Heart right ventricle (tissue), 16 donors: ENCODE data around the gene HAAO. TPM values are rescaled to one million over a fixed set of nuclear protein-coding genes. Genes with fewer than 3 reads are reported as not detected.

Experiments
- ATAC-seq, 8 donors: fragments of 200-7000 bp; cut with Tn5 transposase; one replicate each; pipeline ENCODE4 v1.9.1; 2020; ENCODE audit warnings: mild to moderate bottlenecking in 8 of 8, moderate library complexity in 8 of 8, moderate number of reproducible peaks in 1 of 8
- DNase-seq, 2 donors: peaks; one replicate each; pipeline ENCODE4 v3.0.0-alpha.2; 2020
- H3K27ac ChIP-seq, 10 donors: fragments of 200-600 bp; sonication (generic) in 2 of 10; one replicate each; pipeline versions ENCODE4 v1.5.0 to v1.8.0; 2020 to 2022; ENCODE audit warnings: mild to moderate bottlenecking in 3 of 10
- H3K27me3 ChIP-seq, 7 donors: fragments of 200-600 bp; one replicate each; pipeline ENCODE4 v1.8.0; 2021 to 2022; ENCODE audit warnings: mild to moderate bottlenecking in 2 of 7
- H3K36me3 ChIP-seq, 9 donors: fragments of 200-600 bp; sonication (generic) in 1 of 9; one replicate each; pipeline versions ENCODE4 v1.5.0 to v1.8.0; 2020 to 2022; ENCODE audit warnings: mild to moderate bottlenecking in 2 of 9
- H3K4me1 ChIP-seq, 9 donors: fragments of 200-600 bp; sonication (generic) in 1 of 9; one replicate each; pipeline versions ENCODE4 v1.5.0 to v1.8.0; 2020 to 2022; ENCODE audit warnings: mild to moderate bottlenecking in 4 of 9
- H3K4me3 ChIP-seq, 10 donors: fragments of 200-600 bp; sonication (generic) in 2 of 10; one replicate each; pipeline versions ENCODE4 v1.5.0 to v1.8.0; 2020 to 2022; ENCODE audit warnings: mild to moderate bottlenecking in 7 of 10, moderate library complexity in 2 of 10
- H3K9me3 ChIP-seq, 11 donors: fragments of 200-600 bp in 10 of 11; sonication (generic) in 2 of 11; one replicate each; pipeline versions ENCODE4 v1.5.0 to v1.8.0; 2013 to 2022; ENCODE audit warnings: mild to moderate bottlenecking in 2 of 11, control low read depth in 1 of 11, moderate library complexity in 1 of 11
- WGBS, 2 donors: extraction: QIAGEN DNeasy Blood & Tissue Kit; methylation state at CpG; one replicate each; pipeline ENCODE4 v1.1.7; 2013; ENCODE audit warnings: inconsistent platforms in 1 of 2; 5-methylcytosine and 5-hydroxymethylcytosine counted together
- intact Hi-C, 10 donors: fragments of 100-400 bp; cut with DNase I; formaldehyde crosslinking; loops; one replicate each; pipeline versions ENCODE4 v1.11.1 to v1.14.2; 2022
- polyA plus RNA-seq, 2 donors: library from polyadenylated mRNA; stranded (reverse); fragments of 200-250 nt; gene quantifications; one replicate each; pipeline ENCODE4 v1.2.3, GENCODE V29; 2013
- total RNA-seq, 10 donors: library from RNA; stranded (reverse); fragmentation: NEBNext Ultra II Directional in 3 of 10; extraction: Animal tissue kit (Norgen Biotek cat#: 25700) in 3 of 10; gene quantifications; one replicate each; pipeline versions ENCODE4 v1.2.1 to v1.2.4, GENCODE V29; 2021 to 2023
- TF ChIP-seq, protein P1 (sequence below), 9 donors: fragments of 200-600 bp; sonication (generic) in 2 of 9; IDR thresholded peaks; one replicate each; pipeline versions ENCODE4 v1.5.0 to v1.8.0; 2021 to 2022; ENCODE audit warnings: antibody characterized with exemption in 9 of 9, mild to moderate bottlenecking in 5 of 9, moderate library complexity in 1 of 9
- donor health status: Arrhythmogenic right ventricular cardiomyopathy.
- donor health status: ischemic (EF 13 %, LVEDD 7.1; RV severe dilation, severe dysfunction).
- donor health status: healthy with polysubstance abuse.
- donor health status: DM: no; HTN: yes; CAD: no.
- donor health status: DM: no; HTN: no; CAD: no.
- donor health status: ischemic (EF 25% LVEDD 6.9; RV normal size, moderate dysfunction).
- donor health status: ischemic (EF 25% LVEDD 5.7; RV mildly dilated, moderate dysfunction).
- donor health status: healthy.
- donor health status: DM: yes; HTN: yes; CAD: no.
- donor health status: Ischemic cardiomyopathy.
- donor health status: ischemic (EF 35%, LVEDD 5.7; RV mildly dilated, moderate dysfunction).
- donor health status: nonischemic (EF 11% LVEDD 7.7; RV severe dilation, severe dysfunction).
- donor health status: DM: yes; HTN: yes; CAD: no.
- donor health status: PGD.
- donor health status: ischemic (EF 29% LVEDD 5.4; RV normal size, mild dysfunction).
- donor health status: nonischemic (EF 23%, LVEDD 6.1; RV moderate dilation, normal function).

Gene HAAO
- total and polyA plus RNA-seq, 12 donors = 0.80 to 6.4 (median 2.7) TPM

GRCh38 chr2:42756966-42757513, 35.3 kb downstream of the HAAO start:
- no peak for DNase-seq
- WGBS, 2 donors = 83 to 93% methylated on average over 6 of the region's 6 CpGs
- peaks cover 0 to 14% (median 0%) of the 10 kb centered on the region in 9 donors for H3K36me3 ChIP-seq
- TF ChIP-seq, protein P1, sequence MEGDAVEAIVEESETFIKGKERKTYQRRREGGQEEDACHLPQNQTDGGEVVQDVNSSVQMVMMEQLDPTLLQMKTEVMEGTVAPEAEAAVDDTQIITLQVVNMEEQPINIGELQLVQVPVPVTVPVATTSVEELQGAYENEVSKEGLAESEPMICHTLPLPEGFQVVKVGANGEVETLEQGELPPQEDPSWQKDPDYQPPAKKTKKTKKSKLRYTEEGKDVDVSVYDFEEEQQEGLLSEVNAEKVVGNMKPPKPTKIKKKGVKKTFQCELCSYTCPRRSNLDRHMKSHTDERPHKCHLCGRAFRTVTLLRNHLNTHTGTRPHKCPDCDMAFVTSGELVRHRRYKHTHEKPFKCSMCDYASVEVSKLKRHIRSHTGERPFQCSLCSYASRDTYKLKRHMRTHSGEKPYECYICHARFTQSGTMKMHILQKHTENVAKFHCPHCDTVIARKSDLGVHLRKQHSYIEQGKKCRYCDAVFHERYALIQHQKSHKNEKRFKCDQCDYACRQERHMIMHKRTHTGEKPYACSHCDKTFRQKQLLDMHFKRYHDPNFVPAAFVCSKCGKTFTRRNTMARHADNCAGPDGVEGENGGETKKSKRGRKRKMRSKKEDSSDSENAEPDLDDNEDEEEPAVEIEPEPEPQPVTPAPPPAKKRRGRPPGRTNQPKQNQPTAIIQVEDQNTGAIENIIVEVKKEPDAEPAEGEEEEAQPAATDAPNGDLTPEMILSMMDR (IDR thresholded peaks at IDR 0.05) = no peak
- no peaks in the 10 kb centered on the region for H3K27me3 ChIP-seq
- peaks cover 3 to 34% (median 16%) of the 10 kb centered on the region in 9 donors for H3K4me1 ChIP-seq
- H3K4me3 ChIP-seq = no peak overlapping the region
- no peak for ATAC-seq
- intact Hi-C loops = no loop called here
- no peaks in the 10 kb centered on the region for H3K9me3 ChIP-seq
- no peak overlapping the region for H3K27ac ChIP-seq

- peaks cover 3 to 42% (median 16%) of the 10 kb centered on the region in 9 donors for H3K4me1 ChIP-seq
- no peak overlapping the region for H3K27ac ChIP-seq
- TF ChIP-seq, protein P1 (IDR thresholded peaks at IDR 0.05) = no peak
- no peaks in the 10 kb centered on the region for H3K9me3 ChIP-seq
- H3K4me3 ChIP-seq = no peak overlapping the region
- DNase-seq (no peak), ATAC-seq (no peak)
- peaks cover 0 to 15% (median 0%) of the 10 kb centered on the region in 9 donors for H3K36me3 ChIP-seq
- intact Hi-C loops = no loop called here
- 81 to 88% methylated on average over 10 of the region's 10 CpGs for WGBS, 2 donors
- H3K27me3 ChIP-seq = no peaks in the 10 kb centered on the region
Measured at GRCh38 chr2:42756150-42756775, 36.1 kb downstream of the HAAO start.

DNA sequence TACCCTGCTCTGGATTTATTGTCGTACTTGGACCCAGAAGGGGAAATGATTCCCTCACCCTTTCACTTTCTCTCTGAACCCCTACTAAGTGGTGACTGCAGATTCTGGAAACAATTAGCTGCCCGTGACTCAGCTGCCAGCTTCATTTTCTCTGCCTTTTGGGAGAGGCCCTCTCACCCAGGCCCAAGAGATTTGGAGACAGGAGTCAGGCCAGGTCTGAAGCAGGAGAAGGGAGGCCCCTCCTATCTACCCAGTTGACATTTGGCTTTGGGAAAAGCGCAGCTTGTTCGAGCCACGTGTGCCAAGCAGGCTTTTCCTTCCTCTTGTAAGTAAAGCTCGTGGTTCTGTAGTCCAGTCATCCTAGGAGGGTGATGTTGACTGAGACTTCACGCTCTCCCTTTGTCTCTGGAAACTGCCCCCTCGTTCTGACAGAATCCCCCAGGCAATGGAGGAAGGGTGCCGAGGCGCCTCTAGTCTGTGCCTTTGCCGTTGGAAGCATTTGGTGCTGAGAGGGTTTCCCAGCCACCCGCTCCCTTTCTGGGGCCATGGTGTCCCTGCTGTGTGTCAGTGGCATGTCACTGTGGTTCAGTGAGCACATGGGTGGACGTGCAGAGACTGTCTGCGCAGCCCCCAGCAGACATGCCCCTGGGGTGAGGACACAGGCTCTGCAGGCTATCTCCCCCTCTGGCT, 37.0 kb downstream of the HAAO start:
- DNase-seq = no peak
- Histone ChIP-seq H3K4me1 (peaks cover 3 to 46% (median 16%) of the 10 kb centered on the region in 9 donors), H3K4me3 (no peak overlapping the region), H3K27me3 (no peaks in the 10 kb centered on the region), H3K9me3 (no peaks in the 10 kb centered on the region), H3K27ac (peak overlapping the region in 2 of 10 donors; percentile 29 to 72), H3K36me3 (peaks cover 0 to 19% (median 0%) of the 10 kb centered on the region in 9 donors)
- intact Hi-C loops = no loop called here
- 75 to 80% methylated on average over 14 of the region's 14 CpGs for WGBS, 2 donors
- TF ChIP-seq, protein P1 (IDR thresholded peaks at IDR 0.05) = no peak
- peak in 3 of 8 donors; percentile 8 to 31 (median 14) for ATAC-seq

- WGBS, 2 donors = 79 to 85% methylated on average over 8 of the region's 8 CpGs
- H3K27ac ChIP-seq = peak overlapping the region in 4 of 10 donors; percentile 13 to 72 (median 25)
- no peaks in the 10 kb centered on the region for H3K27me3 ChIP-seq
- H3K9me3 ChIP-seq = no peaks in the 10 kb centered on the region
- ATAC-seq = peak in 5 of 8 donors; percentile 8 to 20 (median 15)
- TF ChIP-seq, protein P1 (IDR thresholded peaks at IDR 0.05) = no peak
- H3K36me3 ChIP-seq = peaks cover 0 to 19% (median 0%) of the 10 kb centered on the region in 9 donors
- no peak overlapping the region for H3K4me3 ChIP-seq
- intact Hi-C loops = no loop called here
- H3K4me1 ChIP-seq = peaks cover 3 to 46% (median 16%) of the 10 kb centered on the region in 9 donors
- no peak for DNase-seq
Measured at GRCh38 chr2:42754776-42755140, 37.6 kb downstream of the HAAO start.
